GM12878 (cell line): ENCODE data around the gene COQ6. TPM values are rescaled to one million over a fixed set of nuclear protein-coding genes. Genes with fewer than 3 reads are reported as not detected.

Source experiments
- ATAC-seq: fragments of 200-7000 bp; cut with Tn5 transposase; 3 replicates; pipeline ENCODE4 v1.9.1; 2020; ENCODE audit warnings: mild to moderate bottlenecking, moderate library complexity
- BruUV-seq: library from RNA; stranded (reverse); fragments of 400-500 nt; replicated peaks from 2 replicates; lab custom pipeline; 2021; lab: Mats Ljungman, UMichigan
- CTCF ChIA-PET: fragments of 300-600 bp; sonication (Branson Sonifier 250); formaldehyde crosslinking; extraction: SDS; loops from one replicate; lab custom pipeline; 2021; ENCODE audit warnings: inconsistent platforms; lab: Yijun Ruan, JAX
- POLR2A ChIA-PET: fragments of 350-600 bp; formaldehyde crosslinking; extraction: SDS; loops from one replicate; lab custom pipeline; 2021; ENCODE audit warnings: inconsistent platforms; lab: Charles Lee
- RAD21 ChIA-PET: fragments of 300-600 bp; sonication (Branson Sonifier 250); formaldehyde crosslinking; loops from one replicate; lab custom pipeline; 2023; ENCODE audit warnings: antibody characterized with exemption; ENCODE audit not compliant: unreplicated experiment; lab: Charles Lee
- SMC1A ChIA-PET: fragments of 300-600 bp; sonication (Branson Sonifier 250); formaldehyde crosslinking; loops from one replicate; lab custom pipeline; 2023; ENCODE audit not compliant: unreplicated experiment, uncharacterized antibody; lab: Charles Lee
- DNase-seq: peaks from one replicate; pipeline ENCODE4 v3.0.0-alpha.2; 2011; ENCODE audit warnings: low read depth, low spot score
- FAIRE-seq: peaks from 3 replicates; lab custom pipeline; 2011; peaks lifted over from hg19 to GRCh38; lab: Jason Lieb, UNC
- H2AFZ ChIP-seq: 2 replicates; pipeline ENCODE4 v1.6.0; 2011; ENCODE audit warnings: low read depth, low read length, control low read depth; ENCODE audit not compliant: control insufficient read depth
- H3K27ac ChIP-seq: 2 replicates; pipeline ENCODE4 v1.5.1; 2011; ENCODE audit warnings: control low read depth; ENCODE audit not compliant: control insufficient read depth, insufficient read depth
- H3K27me3 ChIP-seq, 2 experiments: replicated peaks in 1 of 2; 2 replicates each; pipeline versions ENCODE4 v1.6.0 to v1.6.1; 2011; ENCODE audit warnings: low read length in 1 of 2; ENCODE audit not compliant: control insufficient read depth in 2 of 2, insufficient read depth in 2 of 2
- H3K36me3 ChIP-seq, 2 experiments: 2 replicates each; pipeline ENCODE4 v1.5.1; 2011; ENCODE audit warnings: low read length in 1 of 2; ENCODE audit not compliant: control insufficient read depth in 2 of 2, insufficient read depth in 2 of 2
- H3K4me1 ChIP-seq: 2 replicates; pipeline ENCODE4 v1.6.1; 2011; ENCODE audit warnings: mild to moderate bottlenecking, low read length, moderate library complexity, mixed read lengths; ENCODE audit not compliant: control insufficient read depth, insufficient read depth
- H3K4me2 ChIP-seq: 2 replicates; pipeline ENCODE4 v1.6.0; 2011; ENCODE audit warnings: control low read depth; ENCODE audit not compliant: control insufficient read depth, insufficient read depth
- H3K4me3 ChIP-seq: fragments of 200-600 bp; sonication (generic); 2 replicates; pipeline ENCODE4 v1.5.1; 2016
- H3K79me2 ChIP-seq: 2 replicates; pipeline ENCODE4 v1.6.0; 2011; ENCODE audit warnings: low read length; ENCODE audit not compliant: control insufficient read depth, insufficient read depth
- H3K9ac ChIP-seq: 2 replicates; pipeline ENCODE4 v1.8.0; 2011; ENCODE audit warnings: low read length, control low read depth, mixed read lengths; ENCODE audit not compliant: control insufficient read depth, insufficient read depth
- H3K9me3 ChIP-seq: replicated peaks from 3 replicates; pipeline ENCODE4 v1.5.1; 2011; ENCODE audit warnings: mild to moderate bottlenecking, low read length; ENCODE audit not compliant: control insufficient read depth, insufficient read depth
- H4K20me1 ChIP-seq: 2 replicates; pipeline ENCODE4 v1.6.0; 2011; ENCODE audit not compliant: control insufficient read depth, insufficient read depth
- KDM1A ChIP-seq: fragments of 200-600 bp; sonication (generic); IDR thresholded peaks from 2 replicates; pipeline ENCODE4 v1.6.1; 2016; ENCODE audit warnings: borderline replicate concordance
- MTA3 ChIP-seq: IDR thresholded peaks from 2 replicates; pipeline ENCODE4 v1.6.1; 2012; ENCODE audit warnings: low read length, inconsistent platforms, borderline replicate concordance
- POU2F2 ChIP-seq: IDR thresholded peaks from 3 replicates; pipeline ENCODE4 v1.6.1; 2011; ENCODE audit warnings: low read depth, mild to moderate bottlenecking, low read length, borderline replicate concordance
- RUNX3 ChIP-seq: IDR thresholded peaks from 2 replicates; pipeline ENCODE4 v1.6.1; 2012; ENCODE audit warnings: low read length, inconsistent platforms
- SUPT20H ChIP-seq: IDR thresholded peaks from 2 replicates; pipeline ENCODE4 v1.6.1; 2011; ENCODE audit warnings: low read depth, mild to moderate bottlenecking, low read length, moderate library complexity, borderline replicate concordance; ENCODE audit not compliant: control insufficient read depth
- TCF7 ChIP-seq: IDR thresholded peaks from 2 replicates; pipeline ENCODE4 v1.6.1; 2014; ENCODE audit warnings: antibody characterized with exemption, borderline replicate concordance
- ZZZ3 ChIP-seq: IDR thresholded peaks from 2 replicates; pipeline ENCODE4 v1.6.1; 2011; ENCODE audit warnings: low read depth; ENCODE audit not compliant: control insufficient read depth, insufficient read length
- WGBS: methylation state at CpG from one replicate; pipeline ENCODE4 v1.1.6; 2016; ENCODE audit warnings: low lambda C conversion rate; ENCODE audit not compliant: insufficient replicate concordance, insufficient coverage; ENCODE audit errors: missing lambda C conversion rate; 5-methylcytosine and 5-hydroxymethylcytosine counted together
- in situ Hi-C: fragments of 300-500 bp; cut with MboI; formaldehyde crosslinking; loops from 9 replicates; pipeline ENCODE4 v1.14.3; 2018; ENCODE audit warnings: mixed read lengths
- intact Hi-C: fragments of 100-400 bp; cut with micrococcal nuclease; formaldehyde crosslinking; loops from one replicate; pipeline ENCODE4 v1.14.2; 2022; ENCODE audit not compliant: unreplicated experiment
- polyA plus RNA-seq, 11 experiments: library from polyadenylated mRNA; depleted of rRNA in 4 of 11; unstranded in 6 of 11; stranded (reverse) in 5 of 11; fragments of >200 nt; fragmentation: Nextera tagmentation in 4 of 11; fragmentation: Illumina TruSeq in 1 of 11; extraction: Ambion mirVana in 4 of 11; extraction: Trizol in 1 of 11; gene quantifications; 1 replicate in 1 of 11; 2 replicates in 10 of 11; pipeline versions ENCODE4 v1.2.1 to v1.2.3, GENCODE V29; 2011 to 2016; ENCODE audit warnings: inconsistent platforms in 2 of 11, missing spikeins in 2 of 11, low read depth in 1 of 11
- total RNA-seq, 4 experiments: library from RNA; depleted of rRNA in 3 of 4; stranded (reverse); fragments of >200 nt in 3 of 4; fragmentation: Illumina TruSeq in 1 of 4; extraction: Trizol in 1 of 4; gene quantifications; 2 replicates each; pipeline versions ENCODE4 v1.2.1 to v1.2.3, GENCODE V29; 2013 to 2021
- TF ChIP-seq, protein P1 (sequence below): fragments of 450-650 bp; IDR thresholded peaks from 2 replicates; pipeline ENCODE4 v1.6.1; 2016; ENCODE audit warnings: mild to moderate bottlenecking
- TF ChIP-seq, protein P2 (sequence below): fragments of 450-650 bp; formaldehyde crosslinking; IDR thresholded peaks from 2 replicates; pipeline ENCODE4 v1.4.0; 2022; ENCODE audit warnings: mild to moderate bottlenecking, moderate library complexity
- TF ChIP-seq, protein P3 (sequence below): IDR thresholded peaks from 2 replicates; pipeline ENCODE4 v1.6.1; 2011; ENCODE audit warnings: borderline replicate concordance, low read depth, mild to moderate bottlenecking, moderate library complexity, mixed read lengths, low read length; ENCODE audit not compliant: insufficient read depth; ENCODE audit errors: extremely low read length
- TF ChIP-seq, protein P4 (sequence below): IDR thresholded peaks from 2 replicates; pipeline ENCODE4 v1.6.1; 2012; ENCODE audit warnings: low read depth, low read length, improper control_type of control experiment

COQ6 gene
- total and polyA plus RNA-seq, 10 of the 15 experiments (the other 5 are each of a cell fraction or from before 2014, with no cell fraction given), result 5.4 to 45.5 (median 19.1) TPM

DNA sequence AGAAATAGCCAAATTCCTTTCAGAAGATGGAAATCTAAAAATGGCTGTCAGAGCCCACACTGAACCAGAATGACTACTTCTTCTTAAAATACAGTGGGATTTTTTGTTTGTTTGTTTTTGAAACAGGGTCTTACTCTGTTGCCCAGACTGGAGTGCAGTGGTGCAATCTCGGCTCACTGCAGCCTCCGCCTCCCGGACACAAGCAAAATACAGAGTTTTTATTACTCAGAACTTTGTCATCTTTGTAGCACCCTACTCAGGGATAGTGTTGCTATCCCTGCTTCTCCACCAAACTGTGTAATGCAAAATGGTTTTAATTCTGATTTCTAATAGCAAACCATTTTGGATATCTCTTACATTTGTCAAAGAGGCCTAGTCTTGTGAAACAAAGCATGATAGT lies 47.1 kb upstream of the COQ6 start:
- in situ Hi-C loops, result no loop called here
- ATAC-seq (no peak), FAIRE-seq (no peak), DNase-seq (no peak)
- intact Hi-C loops, result no loop called here
- Histone ChIP-seq H4K20me1 (no peaks in the 10 kb centered on the region; the same call in 1 of the 2 replicates), H3K79me2 (no peaks in the 10 kb centered on the region), H3K9ac (no peak overlapping the region), H3K27me3 (no peaks in the 10 kb centered on the region), H3K4me1 (no peaks in the 10 kb centered on the region), H3K9me3 (no peaks in the 10 kb centered on the region), H3K4me2 (no peak overlapping the region), H3K36me3 (peaks cover 4 to 32% of the 10 kb centered on the region in 2 experiments), H2AFZ (no peak overlapping the region), H3K27ac (no peak overlapping the region), H3K4me3 (no peak overlapping the region)
- SMC1A ChIA-PET, result no interaction called here
- WGBS, result 95% methylated on average over 3 of the region's 3 CpGs
- RAD21 ChIA-PET, result no interaction called here
- CTCF ChIA-PET, result no interaction called here
- TF ChIP-seq, protein P1, sequence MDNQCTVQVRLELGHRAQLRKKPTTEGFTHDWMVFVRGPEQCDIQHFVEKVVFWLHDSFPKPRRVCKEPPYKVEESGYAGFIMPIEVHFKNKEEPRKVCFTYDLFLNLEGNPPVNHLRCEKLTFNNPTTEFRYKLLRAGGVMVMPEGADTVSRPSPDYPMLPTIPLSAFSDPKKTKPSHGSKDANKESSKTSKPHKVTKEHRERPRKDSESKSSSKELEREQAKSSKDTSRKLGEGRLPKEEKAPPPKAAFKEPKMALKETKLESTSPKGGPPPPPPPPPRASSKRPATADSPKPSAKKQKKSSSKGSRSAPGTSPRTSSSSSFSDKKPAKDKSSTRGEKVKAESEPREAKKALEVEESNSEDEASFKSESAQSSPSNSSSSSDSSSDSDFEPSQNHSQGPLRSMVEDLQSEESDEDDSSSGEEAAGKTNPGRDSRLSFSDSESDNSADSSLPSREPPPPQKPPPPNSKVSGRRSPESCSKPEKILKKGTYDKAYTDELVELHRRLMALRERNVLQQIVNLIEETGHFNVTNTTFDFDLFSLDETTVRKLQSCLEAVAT, result no peak
- TF ChIP-seq, protein P2, sequence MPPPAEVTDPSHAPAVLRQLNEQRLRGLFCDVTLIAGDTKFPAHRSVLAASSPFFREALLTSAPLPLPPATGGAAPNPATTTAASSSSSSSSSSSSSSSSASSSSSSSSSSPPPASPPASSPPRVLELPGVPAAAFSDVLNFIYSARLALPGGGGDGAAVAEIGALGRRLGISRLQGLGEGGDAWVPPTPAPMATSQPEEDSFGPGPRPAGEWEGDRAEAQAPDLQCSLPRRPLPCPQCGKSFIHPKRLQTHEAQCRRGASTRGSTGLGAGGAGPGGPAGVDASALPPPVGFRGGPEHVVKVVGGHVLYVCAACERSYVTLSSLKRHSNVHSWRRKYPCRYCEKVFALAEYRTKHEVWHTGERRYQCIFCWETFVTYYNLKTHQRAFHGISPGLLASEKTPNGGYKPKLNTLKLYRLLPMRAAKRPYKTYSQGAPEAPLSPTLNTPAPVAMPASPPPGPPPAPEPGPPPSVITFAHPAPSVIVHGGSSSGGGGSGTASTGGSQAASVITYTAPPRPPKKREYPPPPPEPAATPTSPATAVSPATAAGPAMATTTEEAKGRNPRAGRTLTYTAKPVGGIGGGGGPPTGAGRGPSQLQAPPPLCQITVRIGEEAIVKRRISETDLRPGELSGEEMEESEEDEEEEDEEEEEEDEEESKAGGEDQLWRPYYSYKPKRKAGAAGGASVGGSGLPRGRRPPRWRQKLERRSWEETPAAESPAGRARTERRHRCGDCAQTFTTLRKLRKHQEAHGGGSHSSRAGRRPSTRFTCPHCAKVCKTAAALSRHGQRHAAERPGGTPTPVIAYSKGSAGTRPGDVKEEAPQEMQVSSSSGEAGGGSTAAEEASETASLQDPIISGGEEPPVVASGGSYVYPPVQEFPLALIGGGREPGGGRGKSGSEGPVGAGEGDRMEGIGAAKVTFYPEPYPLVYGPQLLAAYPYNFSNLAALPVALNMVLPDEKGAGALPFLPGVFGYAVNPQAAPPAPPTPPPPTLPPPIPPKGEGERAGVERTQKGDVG, result no peak
- TF ChIP-seq ZZZ3 (no peak), KDM1A (no peak), TCF7 (no peak), POU2F2 (no peak), SUPT20H (no peak), RUNX3 (no peak), MTA3 (no peak)
- TF ChIP-seq, protein P3, sequence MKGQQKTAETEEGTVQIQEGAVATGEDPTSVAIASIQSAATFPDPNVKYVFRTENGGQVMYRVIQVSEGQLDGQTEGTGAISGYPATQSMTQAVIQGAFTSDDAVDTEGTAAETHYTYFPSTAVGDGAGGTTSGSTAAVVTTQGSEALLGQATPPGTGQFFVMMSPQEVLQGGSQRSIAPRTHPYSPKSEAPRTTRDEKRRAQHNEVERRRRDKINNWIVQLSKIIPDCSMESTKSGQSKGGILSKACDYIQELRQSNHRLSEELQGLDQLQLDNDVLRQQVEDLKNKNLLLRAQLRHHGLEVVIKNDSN, result no peak
- TF ChIP-seq, protein P4, sequence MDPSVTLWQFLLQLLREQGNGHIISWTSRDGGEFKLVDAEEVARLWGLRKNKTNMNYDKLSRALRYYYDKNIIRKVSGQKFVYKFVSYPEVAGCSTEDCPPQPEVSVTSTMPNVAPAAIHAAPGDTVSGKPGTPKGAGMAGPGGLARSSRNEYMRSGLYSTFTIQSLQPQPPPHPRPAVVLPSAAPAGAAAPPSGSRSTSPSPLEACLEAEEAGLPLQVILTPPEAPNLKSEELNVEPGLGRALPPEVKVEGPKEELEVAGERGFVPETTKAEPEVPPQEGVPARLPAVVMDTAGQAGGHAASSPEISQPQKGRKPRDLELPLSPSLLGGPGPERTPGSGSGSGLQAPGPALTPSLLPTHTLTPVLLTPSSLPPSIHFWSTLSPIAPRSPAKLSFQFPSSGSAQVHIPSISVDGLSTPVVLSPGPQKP, result no peak
- POLR2A ChIA-PET, result no interaction called here
- BruUV-seq, result no TSS peak
